CD14-positive monocyte (primary cell): ENCODE results near the gene DNAJB12. TPM values are rescaled to one million over a fixed set of nuclear protein-coding genes. Genes with fewer than 3 reads are reported as not detected.
A peak's percentile ranks its signal among the peaks of the same experiment; 100 is the strongest.

Source experiments
- DNase-seq, 3 donors: peaks; one replicate each; pipeline ENCODE4 v3.0.0-alpha.2; 2011 to 2022
- H2AFZ ChIP-seq: 2 replicates; pipeline ENCODE4 v1.6.0; 2012; ENCODE audit warnings: mild to moderate bottlenecking, low read depth, low read length, inconsistent platforms; ENCODE audit not compliant: insufficient read depth, poor library complexity, severe bottlenecking
- H3K27ac ChIP-seq, 2 donors: 1 replicate in 1 of 2; 2 replicates in 1 of 2; pipeline ENCODE4 v1.5.1; 2012 to 2013; ENCODE audit warnings: low read length in 2 of 2, control low read depth in 1 of 2, inconsistent platforms in 1 of 2, low read depth in 1 of 2, mild to moderate bottlenecking in 1 of 2
- H3K27me3 ChIP-seq, 2 donors: one replicate each; pipeline versions ENCODE4 v1.6.0 to v1.6.1; 2011 to 2013; ENCODE audit warnings: low read length in 2 of 2; ENCODE audit not compliant: control insufficient read depth in 2 of 2, insufficient read depth in 2 of 2
- H3K36me3 ChIP-seq, 2 donors: replicated peaks in 1 of 2; 1 replicate in 1 of 2; 2 replicates in 1 of 2; pipeline versions ENCODE4 v1.5.1 to v1.6.1; 2012 to 2013; ENCODE audit warnings: low read length in 2 of 2, control low read depth in 1 of 2, inconsistent platforms in 1 of 2, mild to moderate bottlenecking in 1 of 2; ENCODE audit not compliant: insufficient read depth in 2 of 2, control insufficient read depth in 1 of 2
- H3K4me1 ChIP-seq, 2 donors: 1 replicate in 1 of 2; 2 replicates in 1 of 2; pipeline versions ENCODE4 v1.5.1 to v1.6.1; 2012 to 2013; ENCODE audit warnings: low read length in 2 of 2, control low read depth in 1 of 2, inconsistent platforms in 1 of 2, mild to moderate bottlenecking in 1 of 2, moderate library complexity in 1 of 2; ENCODE audit not compliant: insufficient read depth in 2 of 2, control insufficient read depth in 1 of 2
- H3K4me2 ChIP-seq: replicated peaks from 2 replicates; pipeline ENCODE3; 2012; ENCODE audit warnings: low read length, moderate library complexity, mild to moderate bottlenecking; ENCODE audit not compliant: poor library complexity, severe bottlenecking; ENCODE audit errors: extremely low read depth
- H3K4me3 ChIP-seq, 3 experiments: fragments of 200-600 bp in 1 of 3; sonication (generic) in 1 of 3; replicated peaks in 1 of 3; 1 replicate in 2 of 3; 2 replicates in 1 of 3; pipeline ENCODE4 v1.5.1; 2011 to 2013; ENCODE audit warnings: low read length in 3 of 3, mild to moderate bottlenecking in 3 of 3, control low read depth in 2 of 3, low read depth in 2 of 3, inconsistent platforms in 1 of 3, moderate library complexity in 1 of 3
- H3K79me2 ChIP-seq: 2 replicates; pipeline ENCODE4 v1.6.0; 2012; ENCODE audit warnings: mild to moderate bottlenecking, control low read depth, inconsistent platforms, low read length, moderate library complexity; ENCODE audit not compliant: insufficient read depth
- H3K9ac ChIP-seq: 2 replicates; pipeline ENCODE4 v1.6.0; 2017; ENCODE audit warnings: low read length, mild to moderate bottlenecking; ENCODE audit not compliant: insufficient read depth, poor library complexity, severe bottlenecking
- H3K9me3 ChIP-seq, 2 donors: replicated peaks in 1 of 2; 1 replicate in 1 of 2; 2 replicates in 1 of 2; pipeline versions ENCODE4 v1.5.1 to v1.6.1; 2012 to 2013; ENCODE audit warnings: low read length in 2 of 2, control low read depth in 1 of 2; ENCODE audit not compliant: control insufficient read depth in 1 of 2, insufficient read depth in 1 of 2
- H4K20me1 ChIP-seq: 2 replicates; pipeline ENCODE4 v1.6.0; 2012; ENCODE audit warnings: mild to moderate bottlenecking, low read length, control low read depth, moderate library complexity; ENCODE audit not compliant: insufficient read depth
- H3K27ac Mint-ChIP-seq, 7 donors: one replicate each; pipeline ENCODE4 v1.8.0; 2020; ENCODE audit warnings: mild to moderate bottlenecking in 7 of 7, mixed read lengths in 7 of 7, moderate library complexity in 6 of 7, inconsistent platforms in 2 of 7
- H3K27me3 Mint-ChIP-seq, 3 donors: one replicate each; pipeline ENCODE4 v1.8.0; 2021 to 2022; ENCODE audit warnings: low read depth in 3 of 3, mild to moderate bottlenecking in 3 of 3, mixed read lengths in 3 of 3, moderate library complexity in 3 of 3, inconsistent platforms in 1 of 3
- H3K36me3 Mint-ChIP-seq, 2 donors: one replicate each; pipeline ENCODE4 v1.8.0; 2020; ENCODE audit warnings: mixed read lengths in 2 of 2, inconsistent platforms in 1 of 2, mild to moderate bottlenecking in 1 of 2
- H3K4me1 Mint-ChIP-seq: one replicate; pipeline ENCODE4 v1.8.0; 2020; ENCODE audit warnings: mild to moderate bottlenecking, mixed read lengths
- H3K4me3 Mint-ChIP-seq, 2 donors: one replicate each; pipeline ENCODE4 v1.8.0; 2020; ENCODE audit warnings: mild to moderate bottlenecking in 2 of 2, mixed read lengths in 2 of 2, moderate library complexity in 1 of 2
- H3K9me3 Mint-ChIP-seq, 7 donors: one replicate each; pipeline ENCODE4 v1.8.0; 2020 to 2022; ENCODE audit warnings: mixed read lengths in 7 of 7, mild to moderate bottlenecking in 6 of 7, moderate library complexity in 6 of 7, inconsistent platforms in 2 of 7
- WGBS: methylation state at CpG from one replicate; pipeline ENCODE4 v1.1.5; 2013; ENCODE audit warnings: missing lambda C conversion rate; ENCODE audit not compliant: insufficient coverage; 5-methylcytosine and 5-hydroxymethylcytosine counted together
- intact Hi-C, 2 donors: fragments of 100-400 bp; cut with micrococcal nuclease; formaldehyde crosslinking; loops; one replicate each; pipeline versions ENCODE4 v1.15.0 to v1.15.1; 2023
- polyA plus RNA-seq, 3 donors: library from polyadenylated mRNA; depleted of rRNA in 1 of 3; unstranded in 2 of 3; stranded (reverse) in 1 of 3; fragments of 300-500 nt in 2 of 3; fragments of >200 nt in 1 of 3; fragmentation: Illumina TruSeq in 2 of 3; gene quantifications; 1 replicate in 2 of 3; 2 replicates in 1 of 3; pipeline ENCODE4 v1.2.3, GENCODE V29; 2012 to 2021
- TF ChIP-seq, protein P1 (sequence below): fragments of 200-600 bp; IDR thresholded peaks from one replicate; pipeline ENCODE4 v1.8.0; 2022; ENCODE audit warnings: antibody characterized with exemption, mild to moderate bottlenecking

The DNAJB12 gene
- polyA plus RNA-seq, 3 donors, result 26.5 to 42.5 (median 37.9) TPM

DNA sequence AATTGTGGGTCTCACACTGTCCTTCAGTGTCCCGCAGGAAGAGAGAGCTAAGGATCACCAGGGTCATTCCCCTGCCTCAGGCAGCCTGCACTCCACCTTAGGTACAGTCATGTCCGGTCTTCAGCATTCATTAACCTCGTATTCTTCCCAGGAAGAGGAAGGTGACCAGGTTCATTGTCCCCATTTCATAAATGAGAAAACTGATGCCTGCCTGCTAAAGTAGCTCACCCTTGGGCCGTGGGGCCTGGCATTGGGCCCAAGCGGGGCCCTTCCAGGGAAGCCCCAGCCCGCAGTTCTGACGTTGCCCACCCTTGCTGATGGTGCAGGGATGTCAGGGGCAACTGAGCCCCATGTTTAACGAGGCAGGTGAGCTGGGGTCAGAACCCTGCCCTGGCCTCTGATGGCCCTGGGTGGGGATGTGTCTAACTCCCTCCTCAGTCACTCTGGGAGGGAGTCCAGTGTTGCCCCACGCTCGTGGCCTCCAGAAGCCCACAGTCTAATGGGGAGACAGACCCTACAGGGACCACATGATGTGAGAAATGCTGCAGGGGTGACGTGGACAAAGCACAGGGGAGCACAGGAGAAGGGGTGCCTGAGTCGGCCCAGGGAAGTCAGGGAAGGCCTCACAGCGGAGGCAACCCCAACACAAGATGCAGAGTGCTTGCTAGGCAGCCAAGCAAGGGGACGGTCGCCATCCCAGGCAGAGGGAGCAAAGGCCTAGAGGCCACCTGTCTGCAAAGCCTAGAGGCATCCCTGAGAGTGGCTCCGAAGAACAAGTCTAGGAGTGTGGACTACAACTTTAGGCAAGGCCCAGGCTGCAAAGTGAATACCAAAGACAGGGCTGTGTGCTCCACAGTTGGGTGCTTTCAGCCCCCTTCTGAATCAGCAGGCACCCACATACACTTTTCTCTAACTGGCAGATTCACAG lies 55.9 kb downstream of the DNAJB12 start:
- Mint-ChIP-seq H3K9me3 (peaks cover 0 to 9% (median 0%) of the 10 kb centered on the region in 7 donors), H3K27ac (peak overlapping the region; percentile 84 to 100 (median 99)), H3K27me3 (peaks cover 0 to 3% (median 0%) of the 10 kb centered on the region in 3 donors), H3K36me3 (peaks cover 0 to 4% of the 10 kb centered on the region in 2 donors), H3K4me3 (no peak overlapping the region), H3K4me1 (peaks cover 36% of the 10 kb centered on the region)
- intact Hi-C loops, result loop anchor here (5.0 to 10.0 kb wide), 4 partner anchors 33 to 64 kb away; no protein-coding TSS in a partner anchor
- peak overlapping the region; percentile 4 for H3K9ac ChIP-seq
- H3K9me3 ChIP-seq, result no peaks in the 10 kb centered on the region
- no peaks in the 10 kb centered on the region for H3K36me3 ChIP-seq
- H3K27me3 ChIP-seq, result no peaks in the 10 kb centered on the region
- TF ChIP-seq, protein P1, sequence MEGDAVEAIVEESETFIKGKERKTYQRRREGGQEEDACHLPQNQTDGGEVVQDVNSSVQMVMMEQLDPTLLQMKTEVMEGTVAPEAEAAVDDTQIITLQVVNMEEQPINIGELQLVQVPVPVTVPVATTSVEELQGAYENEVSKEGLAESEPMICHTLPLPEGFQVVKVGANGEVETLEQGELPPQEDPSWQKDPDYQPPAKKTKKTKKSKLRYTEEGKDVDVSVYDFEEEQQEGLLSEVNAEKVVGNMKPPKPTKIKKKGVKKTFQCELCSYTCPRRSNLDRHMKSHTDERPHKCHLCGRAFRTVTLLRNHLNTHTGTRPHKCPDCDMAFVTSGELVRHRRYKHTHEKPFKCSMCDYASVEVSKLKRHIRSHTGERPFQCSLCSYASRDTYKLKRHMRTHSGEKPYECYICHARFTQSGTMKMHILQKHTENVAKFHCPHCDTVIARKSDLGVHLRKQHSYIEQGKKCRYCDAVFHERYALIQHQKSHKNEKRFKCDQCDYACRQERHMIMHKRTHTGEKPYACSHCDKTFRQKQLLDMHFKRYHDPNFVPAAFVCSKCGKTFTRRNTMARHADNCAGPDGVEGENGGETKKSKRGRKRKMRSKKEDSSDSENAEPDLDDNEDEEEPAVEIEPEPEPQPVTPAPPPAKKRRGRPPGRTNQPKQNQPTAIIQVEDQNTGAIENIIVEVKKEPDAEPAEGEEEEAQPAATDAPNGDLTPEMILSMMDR, result no peak
- no peak overlapping the region for H2AFZ ChIP-seq
- peak overlapping the region; percentile 39 to 100 for H3K27ac ChIP-seq
- peaks cover 27 to 30% of the 10 kb centered on the region in 2 donors for H3K4me1 ChIP-seq
- WGBS, result 89% methylated on average over 12 of the region's 16 CpGs
- H3K4me2 ChIP-seq, result peak overlapping the region; percentile 75
- no peaks in the 10 kb centered on the region for H4K20me1 ChIP-seq
- no peak overlapping the region for H3K4me3 ChIP-seq
- DNase-seq, result peak in 1 of 3 donors; percentile 28
- H3K79me2 ChIP-seq, result no peaks in the 10 kb centered on the region

DNA sequence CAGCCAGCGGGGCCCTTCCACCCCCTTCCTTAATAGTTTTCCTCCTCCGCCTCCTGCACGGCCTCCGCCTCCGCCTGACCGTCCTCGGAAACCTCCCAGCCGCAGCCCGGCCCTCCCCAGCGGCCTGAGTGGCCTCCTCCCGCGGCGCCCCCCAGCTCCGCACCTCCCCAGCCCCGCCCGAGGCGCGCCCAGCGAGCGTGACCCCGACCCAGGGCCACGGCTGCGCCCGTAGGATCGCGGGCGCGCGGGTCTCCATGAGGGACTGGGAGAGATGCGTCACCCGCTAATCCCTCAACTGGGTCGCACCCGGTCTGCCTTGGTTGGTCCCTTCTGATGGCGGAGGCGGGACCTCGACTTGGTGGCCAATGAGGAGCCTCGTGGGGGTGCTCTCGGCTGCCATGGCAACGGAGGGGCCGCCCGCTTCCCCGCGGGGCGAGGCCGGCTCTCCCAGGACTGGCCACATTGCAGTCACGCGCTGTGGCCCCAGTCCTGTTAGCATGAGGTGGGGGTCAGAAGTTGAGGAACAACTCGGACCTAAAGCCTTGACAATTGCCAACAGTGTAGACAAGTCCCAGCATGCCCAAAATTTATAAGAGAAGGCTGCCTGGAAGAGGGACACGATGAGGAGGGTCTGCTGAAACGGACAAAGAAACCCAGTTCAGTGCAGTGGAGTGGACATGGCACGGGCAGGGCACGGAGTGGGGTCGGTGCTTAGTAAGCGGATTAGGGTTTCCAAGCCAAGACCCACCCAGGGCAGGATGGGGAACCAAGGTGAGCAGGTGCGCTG lies 56.7 kb downstream of the DNAJB12 start:
- Histone ChIP-seq H3K4me3 (peak overlapping the region; percentile 30 to 69 (median 62)), H3K79me2 (no peaks in the 10 kb centered on the region), H3K36me3 (no peaks in the 10 kb centered on the region), H3K4me1 (peaks cover 31 to 34% of the 10 kb centered on the region in 2 donors), H3K4me2 (peak overlapping the region; percentile 75), H3K9ac (peak overlapping the region; percentile 96), H3K27ac (peak overlapping the region; percentile 100), H2AFZ (no peak overlapping the region), H4K20me1 (no peaks in the 10 kb centered on the region), H3K9me3 (no peaks in the 10 kb centered on the region), H3K27me3 (no peaks in the 10 kb centered on the region)
- DNase-seq, result peak; percentile 99 to 100 (median 99)
- Mint-ChIP-seq H3K9me3 (peaks cover 0 to 9% (median 0%) of the 10 kb centered on the region in 7 donors), H3K27ac (peak overlapping the region; percentile 97 to 100 (median 99)), H3K4me1 (peaks cover 41% of the 10 kb centered on the region), H3K27me3 (peaks cover 0 to 3% (median 0%) of the 10 kb centered on the region in 3 donors), H3K36me3 (peaks cover 0 to 4% of the 10 kb centered on the region in 2 donors), H3K4me3 (peak overlapping the region; percentile 67 to 82)
- intact Hi-C loops, result loop anchor here (1.0 to 10.0 kb wide), 7 partner anchors 22 to 63 kb away; no protein-coding TSS in a partner anchor
- 12% methylated on average over 55 of the region's 55 CpGs for WGBS
- TF ChIP-seq, protein P1, result no peak
